WTC11 (cell line): ENCODE results near the gene SLC40A1. TPM values are rescaled to one million over a fixed set of nuclear protein-coding genes. Genes with fewer than 3 reads are reported as not detected.

Experiments used
- ATAC-seq: fragments of 200-7000 bp; cut with Tn5 transposase; 2 replicates; pipeline ENCODE4 v1.10.0; 2021; ENCODE audit warnings: mild to moderate bottlenecking, moderate library complexity
- CTCF ChIA-PET: fragments of 300-600 bp; sonication (Branson Sonifier 250); formaldehyde crosslinking; loops from one replicate; lab custom pipeline; 2021; ENCODE audit warnings: antibody characterized with exemption; lab: Charles Lee
- POLR2A ChIA-PET: fragments of 350-600 bp; sonication (Branson Sonifier 250); formaldehyde crosslinking; loops from one replicate; lab custom pipeline; 2021; ENCODE audit warnings: antibody characterized with exemption; lab: Charles Lee
- DNase-seq: peaks from one replicate; pipeline ENCODE4 v3.0.0; 2021; ENCODE audit warnings: low spot score
- H3K27ac Mint-ChIP-seq: 2 replicates; pipeline ENCODE4 v1.8.0; 2021; ENCODE audit warnings: mixed read lengths
- H3K27me3 Mint-ChIP-seq: 2 replicates; pipeline ENCODE4 v1.8.0; 2021; ENCODE audit warnings: low read depth, mild to moderate bottlenecking, moderate library complexity, mixed read lengths
- H3K36me3 Mint-ChIP-seq: 2 replicates; pipeline ENCODE4 v1.8.0; 2021; ENCODE audit warnings: mixed read lengths
- H3K4me1 Mint-ChIP-seq: 2 replicates; pipeline ENCODE4 v1.8.0; 2022; ENCODE audit warnings: mixed read lengths
- H3K4me3 Mint-ChIP-seq: 2 replicates; pipeline ENCODE4 v1.8.0; 2021; ENCODE audit warnings: mild to moderate bottlenecking, moderate library complexity, mixed read lengths
- H3K9me3 Mint-ChIP-seq: 2 replicates; pipeline ENCODE4 v1.8.0; 2021; ENCODE audit warnings: mixed read lengths
- ARID4B ChIP-seq: sonication (generic); formaldehyde crosslinking; IDR thresholded peaks from 2 replicates; pipeline ENCODE4 v1.8.0; 2023; ENCODE audit warnings: missing genetic modification reagents, mild to moderate bottlenecking, borderline replicate concordance
- ATF3 ChIP-seq: sonication (generic); formaldehyde crosslinking; conservative IDR thresholded peaks from 2 replicates; pipeline ENCODE4 v1.8.1; 2022; ENCODE audit warnings: mild to moderate bottlenecking, missing genetic modification reagents
- ATF6 ChIP-seq: sonication (generic); formaldehyde crosslinking; IDR thresholded peaks from 2 replicates; pipeline ENCODE4 v1.8.1; 2023; ENCODE audit warnings: mild to moderate bottlenecking, missing genetic modification reagents
- CDX4 ChIP-seq: fragments of 250-450 bp; sonication (Bioruptor Pico); IDR thresholded peaks from 2 replicates; pipeline ENCODE4 v1.9.0; 2021; ENCODE audit warnings: moderate library complexity, mild to moderate bottlenecking, inconsistent platforms, borderline replicate concordance
- CTCF ChIP-seq: fragments of 200-600 bp; IDR thresholded peaks from 2 replicates; pipeline ENCODE4 v1.8.0; 2022; ENCODE audit warnings: antibody characterized with exemption
- EMX1 ChIP-seq: fragments of 250-450 bp; sonication (Bioruptor Pico); IDR thresholded peaks from 2 replicates; pipeline ENCODE4 v1.8.0; 2021; ENCODE audit warnings: mild to moderate bottlenecking
- ESRRA ChIP-seq: sonication (generic); formaldehyde crosslinking; IDR thresholded peaks from 2 replicates; pipeline ENCODE4 v1.8.1; 2022; ENCODE audit warnings: mild to moderate bottlenecking, missing genetic modification reagents, borderline replicate concordance
- FOXK1 ChIP-seq: sonication (generic); formaldehyde crosslinking; IDR thresholded peaks from 2 replicates; pipeline ENCODE4 v1.8.0; 2022; ENCODE audit warnings: mild to moderate bottlenecking, moderate library complexity, missing genetic modification reagents
- FOXP4 ChIP-seq: sonication (generic); formaldehyde crosslinking; IDR thresholded peaks from 2 replicates; pipeline ENCODE4 v1.8.0; 2022; ENCODE audit warnings: mild to moderate bottlenecking, missing genetic modification reagents
- GRHL2 ChIP-seq: fragments of 250-450 bp; sonication (Bioruptor Pico); IDR thresholded peaks from 2 replicates; pipeline ENCODE4 v1.8.0; 2022; ENCODE audit warnings: mild to moderate bottlenecking, moderate library complexity; ENCODE audit not compliant: insufficient replicate concordance, severe bottlenecking
- GTF2I ChIP-seq: fragments of 250-450 bp; sonication (Bioruptor Pico); conservative IDR thresholded peaks from 2 replicates; pipeline ENCODE4 v1.4.0; 2021; ENCODE audit warnings: mild to moderate bottlenecking
- MYBL2 ChIP-seq: sonication (generic); formaldehyde crosslinking; IDR thresholded peaks from 2 replicates; pipeline ENCODE4 v1.8.1; 2023; ENCODE audit warnings: mild to moderate bottlenecking, moderate library complexity, missing genetic modification reagents
- NFE2L1 ChIP-seq: sonication (generic); formaldehyde crosslinking; IDR thresholded peaks from 2 replicates; pipeline ENCODE4 v1.8.1; 2023; ENCODE audit warnings: missing genetic modification reagents
- NR3C1 ChIP-seq: sonication (generic); formaldehyde crosslinking; conservative IDR thresholded peaks from 2 replicates; pipeline ENCODE4 v1.8.1; 2023; ENCODE audit warnings: low read depth, mild to moderate bottlenecking, missing genetic modification reagents
- PRRX2 ChIP-seq: fragments of 250-450 bp; sonication (Bioruptor Pico); IDR thresholded peaks from 2 replicates; pipeline ENCODE4 v1.8.0; 2021; ENCODE audit warnings: mild to moderate bottlenecking
- RORB ChIP-seq: fragments of 250-450 bp; sonication (Bioruptor Pico); IDR thresholded peaks from 2 replicates; pipeline ENCODE4 v1.9.0; 2021; ENCODE audit warnings: mild to moderate bottlenecking
- SOX15 ChIP-seq: fragments of 250-450 bp; sonication (Bioruptor Pico); IDR thresholded peaks from 2 replicates; pipeline ENCODE4 v1.9.0; 2021; ENCODE audit warnings: mild to moderate bottlenecking
- ZBTB21 ChIP-seq: sonication (generic); formaldehyde crosslinking; IDR thresholded peaks from 2 replicates; pipeline ENCODE4 v1.8.1; 2023; ENCODE audit warnings: mild to moderate bottlenecking, missing genetic modification reagents, borderline replicate concordance
- ZNF317 ChIP-seq: sonication (generic); formaldehyde crosslinking; IDR thresholded peaks from 2 replicates; pipeline ENCODE4 v1.8.1; 2023; ENCODE audit warnings: low read depth, mild to moderate bottlenecking, moderate library complexity, missing genetic modification reagents, borderline replicate concordance
- ZNF396 ChIP-seq: fragments of 250-450 bp; sonication (Bioruptor Pico); IDR thresholded peaks from 2 replicates; pipeline ENCODE4 v1.8.0; 2021; ENCODE audit warnings: mild to moderate bottlenecking, moderate library complexity, borderline replicate concordance
- total RNA-seq: library from RNA; stranded (reverse); gene quantifications from 3 replicates; pipeline ENCODE4 v1.2.3, GENCODE V29; 2021

SLC40A1 gene
- total RNA-seq, 1 experiment from 2014 or later = 0.57 TPM

GRCh38 chr2:189512879-189513278 lies 67.7 kb downstream of the SLC40A1 start:
- H3K27ac Mint-ChIP-seq = no peak overlapping the region
- H3K4me3 Mint-ChIP-seq = no peak overlapping the region
- ChIA-PET POLR2A (no interaction called here), CTCF (no interaction called here)
- H3K4me1 Mint-ChIP-seq = no peaks in the 10 kb centered on the region
- no peaks in the 10 kb centered on the region for H3K27me3 Mint-ChIP-seq
- ATAC-seq (no peak), DNase-seq (no peak)
- H3K9me3 Mint-ChIP-seq = peaks cover 23% of the 10 kb centered on the region
- H3K36me3 Mint-ChIP-seq = no peaks in the 10 kb centered on the region; the same call in 1 of the 2 replicates
- TF ChIP-seq ZNF396 (CRISPR knock-in tag) (no peak), ZNF317 (no peak), PRRX2 (CRISPR knock-in tag) (no peak), CTCF (no peak), ATF6 (CRISPR knock-in tag) (no peak), ESRRA (CRISPR knock-in tag) (no peak), RORB (CRISPR knock-in tag) (no peak), ARID4B (CRISPR knock-in tag) (no peak), MYBL2 (no peak), ZBTB21 (CRISPR knock-in tag) (no peak), NR3C1 (CRISPR knock-in tag) (no peak), GTF2I (CRISPR knock-in tag) (no peak), SOX15 (CRISPR knock-in tag) (no peak), FOXK1 (CRISPR knock-in tag) (no peak)

- no peak overlapping the region for H3K4me3 Mint-ChIP-seq
- CTCF ChIA-PET = no interaction called here
Measured at GRCh38 chr2:189511960-189512319, 68.6 kb downstream of the SLC40A1 start.

More at GRCh38 chr2:189511960-189512319, 68.6 kb downstream of the SLC40A1 start:
- no peak for TF ChIP-seq ATF3
- no peak for TF ChIP-seq EMX1 (CRISPR knock-in tag)
- no peak for TF ChIP-seq NFE2L1 (CRISPR knock-in tag)
- no peak for TF ChIP-seq ARID4B (CRISPR knock-in tag)
- TF ChIP-seq GRHL2 = no peak
- TF ChIP-seq FOXP4 (CRISPR knock-in tag) = no peak
- TF ChIP-seq CDX4 = no peak
- TF ChIP-seq, all 79 proteins: peak for 0
- Mint-ChIP-seq H3K27ac (no peak overlapping the region), H3K4me1 (no peaks in the 10 kb centered on the region), H3K36me3 (no peaks in the 10 kb centered on the region; the same call in 1 of the 2 replicates), H3K27me3 (no peaks in the 10 kb centered on the region), H3K9me3 (peaks cover 23% of the 10 kb centered on the region)
- POLR2A ChIA-PET = no interaction called here
- DNase-seq = no peak
- no peak for ATAC-seq
